Choroid plexus epithelial cell (primary cell): Measurements from ENCODE around the gene BTBD3.

ENCODE experiments used
- DNase-seq: peaks from one replicate; pipeline ENCODE4 v3.0.0-alpha.2; 2010; ENCODE audit warnings: low read depth
- H3K4me3 ChIP-seq: 2 replicates; pipeline ENCODE4 v1.5.1; 2011; ENCODE audit warnings: low read depth, mild to moderate bottlenecking, control low read depth, low read length, moderate library complexity
- CTCF ChIP-seq: conservative IDR thresholded peaks from 2 replicates; pipeline ENCODE4 v1.5.1; 2011; ENCODE audit warnings: low read depth, mild to moderate bottlenecking, control low read depth, inconsistent platforms, low read length, moderate library complexity

Gene BTBD3

DNA sequence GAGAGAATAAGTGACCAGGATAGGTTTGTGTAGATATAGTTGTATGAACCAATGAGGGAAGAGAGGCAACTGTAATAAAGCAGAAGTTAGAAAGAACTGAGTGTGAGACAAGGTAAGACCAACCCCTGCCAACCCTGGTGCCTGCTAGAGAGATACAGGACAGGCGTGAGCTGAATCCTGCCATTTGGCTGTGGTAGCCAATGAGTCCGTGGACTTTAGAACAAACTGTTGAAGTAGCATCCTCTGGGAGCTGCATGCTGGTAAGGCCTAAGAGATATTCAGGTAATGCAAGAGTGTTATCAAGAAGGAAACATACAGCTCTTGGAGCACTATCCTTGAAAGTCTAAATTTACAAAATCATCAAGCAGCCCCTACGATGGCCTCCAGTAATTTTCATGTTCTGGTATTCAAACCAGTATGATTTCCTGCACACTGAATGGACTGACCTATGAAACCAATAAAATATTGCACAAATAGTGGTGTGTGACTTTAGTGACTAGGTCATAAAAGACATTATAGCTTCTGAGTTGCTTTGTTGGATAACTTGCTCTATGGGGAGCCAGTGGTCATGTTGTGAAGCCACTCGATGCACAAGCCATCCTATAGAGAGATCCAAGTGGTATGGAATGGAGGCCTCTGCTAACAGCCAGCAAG is 24.0 kb downstream of the BTBD3 start:
- TF ChIP-seq CTCF: no peak
- no peak for DNase-seq
- no peak overlapping the region for H3K4me3 ChIP-seq

DNA sequence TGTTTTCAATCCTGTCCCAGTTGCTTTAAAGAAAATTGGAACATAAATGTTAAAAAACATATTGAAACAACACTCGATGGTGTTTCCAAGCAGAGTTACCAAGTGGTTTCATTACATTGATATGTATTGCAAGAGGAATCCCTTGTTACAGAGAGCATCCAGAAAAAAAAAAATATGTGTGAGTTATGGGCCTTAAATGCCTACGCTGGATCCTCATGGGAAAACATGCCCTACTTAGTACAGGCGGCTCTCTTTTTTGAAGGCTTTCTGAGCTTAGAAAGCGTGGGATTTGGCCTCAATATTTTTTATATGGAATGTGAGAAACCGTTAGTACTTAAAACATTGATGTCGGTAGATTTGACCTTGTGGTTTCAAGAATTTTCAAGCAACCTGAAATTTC is 26.1 kb downstream of the BTBD3 start:
- H3K4me3 ChIP-seq: no peak overlapping the region
- TF ChIP-seq CTCF: no peak
- DNase-seq: no peak

- no peak overlapping the region for H3K4me3 ChIP-seq
- DNase-seq: no peak
- no peak for TF ChIP-seq CTCF
Measured at GRCh38 chr20:11948806-11949205, 31.1 kb downstream of the BTBD3 start.

GRCh38 chr20:11949711-11950110 is 32.0 kb downstream of the BTBD3 start:
- no peak overlapping the region for H3K4me3 ChIP-seq
- no peak for DNase-seq
- no peak for TF ChIP-seq CTCF

DNA sequence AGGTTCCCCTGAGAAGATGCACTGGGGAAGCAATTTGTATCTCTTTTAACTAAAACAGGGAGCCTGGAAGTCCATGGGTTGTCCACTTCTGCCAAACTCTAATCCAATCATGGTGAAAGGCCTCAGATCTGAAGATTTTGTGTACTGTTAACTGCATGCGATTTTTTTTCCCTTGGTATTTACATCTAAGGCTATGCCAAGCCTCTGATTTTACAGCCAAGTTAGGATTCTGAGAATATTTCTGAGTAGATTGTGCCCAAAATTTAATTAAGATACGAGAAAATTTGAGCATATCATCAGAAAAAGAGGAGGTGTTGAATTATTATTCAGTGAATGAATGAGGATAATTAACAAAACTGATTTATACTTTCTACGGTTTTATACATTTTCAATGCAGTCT is 34.0 kb downstream of the BTBD3 start:
- no peak for TF ChIP-seq CTCF
- no peak overlapping the region for H3K4me3 ChIP-seq
- DNase-seq: no peak

DNA sequence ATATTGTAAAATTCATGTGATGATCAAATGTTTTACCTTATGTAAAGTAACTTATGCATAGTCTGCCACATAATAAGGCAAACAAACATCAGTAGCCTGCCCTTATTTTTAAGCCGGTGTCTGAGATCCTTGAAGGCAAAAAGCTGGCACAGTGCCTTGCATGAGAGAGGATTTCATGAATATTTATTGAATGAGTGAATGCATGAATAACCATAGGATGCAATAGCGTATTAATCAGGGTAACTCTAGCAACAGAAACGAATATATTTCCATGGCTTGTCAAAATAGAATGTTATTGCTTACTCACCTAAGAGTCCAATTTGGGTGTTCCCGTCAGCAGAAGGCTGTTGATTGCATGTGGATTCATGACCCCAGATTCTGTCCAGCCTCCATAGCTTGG is 34.9 kb downstream of the BTBD3 start:
- H3K4me3 ChIP-seq: no peak overlapping the region
- TF ChIP-seq CTCF: no peak
- no peak for DNase-seq

- no peak overlapping the region for H3K4me3 ChIP-seq
- no peak for TF ChIP-seq CTCF
- DNase-seq: no peak
Measured at GRCh38 chr20:11957911-11958310, 40.2 kb downstream of the BTBD3 start.
